GM21528 (cell line): Measurements from ENCODE around the gene FAM20B.

Source experiments
- ATAC-seq: cut with Tn5 transposase; IDR thresholded peaks from one replicate; pipeline ENCODE4 v1.9.1; 2021; ENCODE audit warnings: mild to moderate bottlenecking, moderate library complexity; ENCODE audit not compliant: unreplicated experiment, low FRiP score

The FAM20B gene

GRCh38 chr1:179047636-179047997 is 21.9 kb downstream of the FAM20B start:
- ATAC-seq, result no peak

- ATAC-seq, result no peak
Observed at GRCh38 chr1:179048339-179049124, 22.8 kb downstream of the FAM20B start.

- ATAC-seq, result no peak
Observed at GRCh38 chr1:179052776-179053175, 27.1 kb downstream of the FAM20B start.

DNA sequence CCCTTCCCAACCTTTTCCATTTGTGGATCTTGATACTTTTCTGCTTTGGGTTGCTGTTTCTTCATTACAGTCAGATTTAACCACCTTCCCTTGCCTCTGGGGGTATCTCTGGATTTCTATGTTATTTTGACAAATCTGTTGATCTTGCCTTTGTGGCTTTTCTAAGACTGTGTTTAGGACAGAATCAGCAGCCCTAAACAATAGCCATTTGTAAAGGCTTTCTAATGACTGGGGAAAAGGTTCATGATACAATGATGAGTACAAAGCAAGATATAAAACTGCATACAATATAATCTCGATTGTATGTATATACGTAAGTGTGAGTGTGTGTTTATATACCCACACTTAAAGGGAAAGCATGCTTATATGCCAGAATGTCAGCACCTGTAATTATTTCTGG is 27.8 kb downstream of the FAM20B start:
- ATAC-seq, result no peak

DNA sequence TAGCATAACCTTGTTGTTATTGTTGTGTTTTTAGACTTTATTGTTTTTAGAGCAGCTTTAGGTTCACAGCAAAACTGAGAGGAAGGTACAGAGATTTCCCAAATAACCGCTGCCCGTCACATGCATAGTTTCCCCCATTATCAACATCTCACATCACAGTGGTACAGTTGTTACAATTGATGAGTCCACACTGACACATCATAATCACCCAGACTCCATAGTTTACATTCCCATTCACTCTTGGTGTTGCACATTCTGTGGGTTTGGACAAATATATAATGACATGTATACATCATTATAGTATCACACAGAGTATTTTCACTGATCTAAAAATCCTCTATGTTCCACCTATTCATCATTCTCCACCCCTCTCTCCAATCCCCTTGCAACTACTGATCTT is 30.2 kb downstream of the FAM20B start:
- ATAC-seq, result no peak

- ATAC-seq, result no peak
Observed at GRCh38 chr1:179058487-179059483, 33.1 kb downstream of the FAM20B start.

DNA sequence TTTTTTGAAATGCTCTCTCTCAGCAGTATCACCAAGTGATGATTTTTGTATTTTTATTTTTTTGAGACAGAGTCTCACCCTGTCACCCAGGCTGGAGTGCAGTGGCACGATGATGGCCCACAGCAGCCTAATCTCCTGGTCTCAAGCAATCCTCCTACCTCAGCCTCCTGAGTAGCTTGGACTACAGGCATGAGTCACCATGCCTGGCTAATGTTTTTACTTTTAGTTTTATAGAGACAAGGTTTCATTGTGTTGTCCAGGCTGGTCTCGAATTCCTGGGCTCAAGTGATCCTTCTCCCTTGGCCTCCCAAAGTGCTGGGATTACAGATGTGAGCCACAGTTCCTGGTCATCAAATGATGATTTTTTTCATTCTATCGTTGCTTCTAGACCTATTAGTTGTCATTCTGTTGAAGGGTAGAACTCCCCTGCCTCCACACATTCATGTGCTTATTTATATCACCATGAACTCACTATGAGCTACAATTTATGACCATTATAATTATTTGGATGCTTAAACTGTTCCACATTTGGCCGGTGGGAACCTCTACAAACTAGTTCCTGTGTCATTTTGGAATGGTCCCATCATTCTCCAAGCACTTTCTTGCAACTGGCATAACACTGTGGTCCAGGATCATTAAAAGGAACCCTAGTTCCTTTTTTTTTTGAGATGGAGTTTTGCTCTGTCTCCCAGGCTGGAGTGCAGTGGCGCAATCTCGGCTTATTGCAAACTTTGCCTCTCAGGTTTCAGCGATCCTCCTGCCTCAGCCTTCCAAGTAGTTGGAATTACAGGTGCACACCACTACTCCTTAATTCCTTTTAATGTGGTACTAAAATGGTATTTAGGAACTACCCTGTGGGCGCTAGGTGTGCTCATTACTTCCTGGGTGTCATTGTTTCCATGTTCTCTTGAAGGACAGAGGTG is 35.9 kb downstream of the FAM20B start:
- no peak for ATAC-seq

DNA sequence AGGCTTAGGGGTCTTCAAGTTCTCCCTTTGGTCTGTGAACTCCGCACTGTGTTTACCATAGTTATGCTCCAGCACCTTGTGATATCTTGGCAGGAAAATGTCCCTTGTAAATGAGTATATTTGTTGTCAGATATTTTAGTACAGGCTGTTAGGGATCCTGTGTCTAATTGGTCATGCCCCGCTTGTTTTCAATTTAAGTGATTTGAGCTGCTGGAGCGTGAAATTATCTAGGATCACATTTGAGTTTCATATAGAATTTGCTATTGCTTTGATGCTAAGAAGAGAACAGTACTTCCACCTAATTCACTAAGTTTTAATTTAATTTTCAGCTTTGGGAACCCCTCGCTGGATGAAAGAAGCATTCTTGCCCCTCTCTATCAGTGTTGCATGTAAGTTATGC is 40.8 kb downstream of the FAM20B start:
- ATAC-seq, result no peak

DNA sequence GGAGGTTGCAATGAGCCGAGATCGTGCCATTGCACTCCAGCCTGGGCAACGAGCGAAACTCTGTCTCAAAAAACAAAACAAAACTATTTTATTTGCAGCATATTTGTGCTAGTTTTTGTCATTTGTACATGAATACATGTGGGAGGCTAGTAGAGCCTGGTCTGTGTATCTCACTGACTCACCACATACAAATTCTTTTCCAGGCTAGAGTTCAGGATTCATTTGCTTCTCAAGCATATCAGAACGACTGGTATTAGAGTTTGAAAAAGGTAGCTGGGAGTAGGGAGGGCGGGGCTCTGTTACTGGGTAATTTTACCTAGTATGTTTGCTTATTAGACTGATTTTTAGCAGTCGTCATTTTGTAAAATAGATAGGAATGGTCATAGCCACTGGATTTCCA is 51.7 kb downstream of the FAM20B start:
- no peak for ATAC-seq

DNA sequence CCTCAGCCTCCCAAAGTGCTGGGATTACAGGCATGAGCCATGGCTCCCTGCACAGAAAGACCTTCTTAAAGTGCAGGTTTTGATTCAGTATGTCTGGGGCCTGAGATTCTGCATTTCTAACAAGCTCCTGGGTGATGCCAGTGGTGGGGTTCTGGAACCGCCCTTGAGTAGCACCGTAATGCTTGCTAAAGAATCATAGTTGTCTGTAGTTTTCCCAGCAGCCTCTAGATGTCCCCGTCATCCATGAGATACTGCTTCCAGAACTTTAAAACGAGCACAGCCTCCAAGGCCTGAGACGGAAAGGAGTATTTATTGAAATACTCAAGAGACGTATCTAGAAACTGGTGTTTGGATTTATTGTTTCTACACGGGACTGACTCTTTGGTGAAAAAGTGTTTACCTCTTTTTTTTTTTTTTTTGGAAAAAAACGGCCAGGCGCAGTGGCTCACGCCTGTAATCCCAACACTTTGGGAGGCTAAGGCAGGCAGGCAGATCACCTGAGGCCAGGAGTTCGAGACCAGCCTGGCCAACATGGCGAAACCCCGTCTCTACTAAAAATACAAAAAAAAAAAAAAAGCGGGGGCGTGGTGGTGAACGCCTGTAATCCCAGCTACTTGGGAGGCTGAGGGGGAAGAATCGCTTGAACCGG is 53.5 kb downstream of the FAM20B start:
- ATAC-seq, result no peak

DNA sequence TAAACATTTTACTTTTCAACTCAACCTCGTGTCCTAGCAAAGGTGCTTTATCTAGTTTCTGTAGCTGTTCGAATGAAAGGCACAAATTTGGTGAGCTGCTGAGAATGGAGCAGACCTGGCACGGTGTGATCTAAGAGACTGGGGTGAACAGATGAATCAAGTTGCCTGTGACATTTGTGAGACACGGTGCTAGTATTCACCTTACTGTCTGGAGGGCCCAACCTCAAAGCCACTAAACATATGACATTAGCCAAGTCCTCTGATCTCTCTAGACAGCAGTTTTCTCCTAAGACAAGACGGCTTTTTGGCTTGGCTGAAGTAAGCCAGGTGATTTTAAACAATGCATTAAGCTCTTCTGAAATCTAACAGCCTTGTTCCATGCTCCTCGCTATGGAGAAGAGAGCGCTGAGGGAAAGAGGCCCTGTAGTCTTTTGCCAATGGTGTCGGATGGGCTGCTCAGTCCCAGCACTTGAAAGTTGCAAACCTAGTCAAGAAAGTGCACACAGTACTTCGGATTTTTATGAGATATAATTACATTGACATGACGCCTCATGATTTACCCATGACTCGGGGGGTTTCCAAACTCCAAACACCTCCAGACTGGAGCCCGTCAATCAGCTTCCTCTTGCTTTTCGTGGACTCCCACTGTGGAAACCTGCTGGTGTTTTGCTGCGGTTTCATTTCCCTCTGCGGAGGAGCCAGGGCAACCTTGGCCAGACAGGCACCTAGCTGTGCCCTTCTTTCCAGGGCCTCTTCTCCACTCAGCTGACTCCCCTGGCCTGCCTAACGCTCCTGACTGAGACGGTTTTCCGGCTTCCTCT is 55.4 kb downstream of the FAM20B start:
- peak; percentile 41 for ATAC-seq

DNA sequence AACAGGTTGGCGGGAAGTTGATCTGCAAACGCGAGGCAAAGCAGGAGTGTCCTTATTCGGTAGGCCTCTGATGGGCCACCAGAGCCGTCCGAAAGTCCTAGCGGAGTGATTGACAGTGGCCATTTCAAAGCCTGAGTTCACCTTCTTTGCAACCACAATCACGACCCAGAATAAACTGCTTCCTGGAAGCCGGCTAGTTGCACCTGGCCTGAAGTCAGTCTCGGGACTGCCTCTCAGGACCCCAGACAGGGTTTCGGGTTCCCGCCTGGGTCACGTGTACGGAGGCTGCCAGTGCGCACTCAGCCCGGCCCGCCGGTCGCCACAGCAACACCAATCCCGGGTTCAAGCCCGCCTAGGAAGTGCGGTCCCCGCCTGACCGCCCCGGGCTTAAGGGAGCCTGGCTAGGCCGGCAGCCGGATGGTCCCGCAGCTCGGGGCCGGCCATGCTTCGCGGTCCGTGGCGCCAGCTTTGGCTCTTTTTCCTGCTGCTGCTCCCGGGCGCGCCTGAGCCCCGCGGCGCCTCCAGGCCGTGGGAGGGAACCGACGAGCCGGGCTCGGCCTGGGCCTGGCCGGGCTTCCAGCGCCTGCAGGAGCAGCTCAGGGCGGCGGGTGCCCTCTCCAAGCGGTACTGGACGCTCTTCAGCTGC is 56.1 kb downstream of the FAM20B start, which contains the start of gene TOR3A:
Gene TOR3A (plus strand): TSS at position 384 of the 646 bp plus-strand sequence. CDS start 59 bp downstream, at position 443.
- peak; percentile 91 for ATAC-seq

GRCh38 chr1:179082333-179082998 is 56.8 kb downstream of the FAM20B start:
- peak; percentile 16 for ATAC-seq

DNA sequence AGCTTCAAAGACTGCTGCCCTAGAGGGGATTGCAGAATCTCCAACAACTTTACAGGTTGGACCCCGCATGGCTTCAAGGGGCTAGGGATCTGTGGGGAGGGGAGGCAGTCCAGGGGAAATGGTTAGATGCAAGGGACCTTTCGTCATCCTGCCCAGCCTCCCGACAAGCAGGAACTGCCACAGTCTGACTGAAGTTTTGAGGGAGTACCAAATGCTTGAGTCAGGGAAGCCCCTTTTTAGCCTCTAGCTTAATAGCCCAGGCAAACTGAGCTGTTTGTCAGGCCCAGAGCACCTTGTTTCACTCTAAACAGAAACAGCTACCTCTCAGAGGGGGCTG is 57.3 kb downstream of the FAM20B start:
- no peak for ATAC-seq

DNA sequence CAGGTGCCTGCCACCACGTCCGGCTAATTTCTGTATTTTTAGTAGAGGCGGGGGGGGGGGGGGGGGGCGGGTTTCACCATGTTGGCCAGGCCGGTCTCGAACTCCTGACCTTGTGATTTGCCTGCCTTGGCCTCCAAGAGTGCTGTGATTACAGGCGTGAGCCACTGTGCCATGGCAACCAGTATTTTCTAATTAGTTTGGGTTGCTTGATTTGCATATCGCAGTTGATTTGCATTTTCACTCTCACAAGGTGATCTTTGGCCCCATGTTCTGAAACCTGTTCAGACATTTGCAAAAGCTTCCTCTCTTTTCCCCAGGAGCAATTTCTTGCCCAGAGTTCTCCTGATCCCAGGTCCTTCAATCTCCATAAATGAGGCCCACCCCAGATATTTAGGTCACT is 57.8 kb downstream of the FAM20B start:
- no peak for ATAC-seq

DNA sequence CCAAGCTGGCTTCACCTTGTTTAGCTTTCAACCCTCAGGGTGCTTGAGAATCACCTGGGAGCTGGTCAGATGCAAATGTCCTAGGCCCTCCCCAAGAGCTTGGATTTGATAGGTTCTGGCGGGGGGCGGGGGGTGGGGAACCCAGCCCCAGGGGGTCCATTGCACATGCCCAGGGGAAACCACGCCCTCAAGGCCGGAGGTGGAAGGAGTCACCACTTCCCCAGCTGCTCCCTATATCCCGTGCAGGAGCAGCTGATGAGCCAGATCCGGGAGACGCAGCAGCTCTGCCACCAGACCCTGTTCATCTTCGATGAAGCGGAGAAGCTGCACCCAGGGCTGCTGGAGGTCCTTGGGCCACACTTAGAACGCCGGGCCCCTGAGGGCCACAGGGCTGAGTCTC is 62.0 kb downstream of the FAM20B start:
- no peak for ATAC-seq

DNA sequence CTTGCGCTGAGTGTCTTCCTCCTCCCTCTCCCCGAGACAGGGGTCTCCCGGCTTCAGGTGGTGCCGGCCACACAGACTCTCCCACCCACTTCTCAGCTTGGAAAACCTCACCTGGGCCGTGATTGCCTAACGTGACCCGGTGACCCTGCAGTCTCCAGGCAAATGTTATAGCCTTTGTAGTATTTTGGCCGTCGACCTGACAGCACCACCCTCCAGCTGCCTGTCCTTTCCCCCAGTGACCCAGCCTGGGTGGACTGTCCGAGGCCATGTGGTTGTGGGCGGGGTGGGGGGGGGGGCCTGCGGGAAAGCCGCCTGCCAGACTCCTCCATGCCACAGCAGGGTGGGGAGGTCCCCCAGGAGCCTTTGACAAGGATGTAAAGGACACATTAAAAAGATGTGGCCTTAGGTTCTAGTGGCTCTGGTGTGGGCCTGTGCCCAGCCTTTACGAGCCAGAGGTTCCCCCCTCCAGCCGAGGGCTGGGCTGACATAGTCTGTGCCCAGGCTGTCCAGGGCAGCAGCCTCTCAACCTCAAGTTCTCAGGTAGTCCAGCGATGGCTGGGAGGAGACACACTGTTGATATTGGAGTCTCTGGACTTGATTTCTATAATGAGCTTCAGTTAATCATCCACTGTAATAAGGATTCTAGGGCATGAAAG is 64.3 kb downstream of the FAM20B start:
- no peak for ATAC-seq

- ATAC-seq, result no peak
Observed at GRCh38 chr1:179090522-179090921, 64.8 kb downstream of the FAM20B start.
